ENCODE results near the gene SERPINB1. TPM values are rescaled to one million over a fixed set of nuclear protein-coding genes. Genes with fewer than 3 reads are reported as not detected.

SERPINB1 gene
- total RNA-seq, 2 experiments from 2014 or later: 1.2 to 3.5 TPM

GRCh38 chr6:2800552-2801316 is 40.9 kb downstream of the SERPINB1 start:
- POLR2A ChIA-PET: interaction anchor here (1.2 kb wide), 2 partner anchors 9 to 23 kb away, joined by 5 to 7 read pairs; no protein-coding TSS in a partner anchor
- no peaks in the 10 kb centered on the region for H3K9me2 ChIP-seq (ENCODE audit: insufficient read depth, low read length)
- no peaks in the 10 kb centered on the region for H4K20me1 ChIP-seq (ENCODE audit: insufficient read depth, low read length)
- no TSS peak for BruUV-seq (replicated peaks)
- H3K4me2 ChIP-seq (ENCODE audit: low read length): no peak overlapping the region
- H3K4me3 ChIP-seq (ENCODE audit: low read depth, low read length, poor library complexity, severe bottlenecking): no peak overlapping the region
- no peaks in the 10 kb centered on the region for H3K36me3 ChIP-seq (ENCODE audit: insufficient read depth, low read length)
- no peak overlapping the region for H2AFZ ChIP-seq (ENCODE audit: low read length)
- intact Hi-C loops (cut with micrococcal nuclease; ENCODE audit: unreplicated experiment): no loop called here
- no peaks in the 10 kb centered on the region for H3K79me2 ChIP-seq (ENCODE audit: insufficient read depth, low read depth, low read length)
- TF ChIP-seq EZH2phosphoT487 (IDR thresholded peaks at IDR 0.05; ENCODE audit: borderline replicate concordance, low read depth, low read length): no peak
- TF ChIP-seq CTCF (conservative IDR thresholded peaks at IDR 0.05; ENCODE audit: low read length): no peak
- H3K27ac ChIP-seq (ENCODE audit: low read depth, low read length, poor library complexity, severe bottlenecking): no peak overlapping the region
- no peaks in the 10 kb centered on the region for H3K9me3 ChIP-seq (ENCODE audit: low read length)
- CTCF ChIA-PET (ENCODE audit: unreplicated experiment): no interaction called here
- no peak for DNase-seq (ENCODE audit: low spot score)
- peaks cover 4% of the 10 kb centered on the region for H3K4me1 ChIP-seq (ENCODE audit: insufficient read depth, low read length, poor library complexity, severe bottlenecking)

- BruUV-seq (replicated peaks): no TSS peak
- no peaks in the 10 kb centered on the region for H3K79me2 ChIP-seq (ENCODE audit: insufficient read depth, low read depth, low read length)
- no peak for DNase-seq (ENCODE audit: low spot score)
- peaks cover 4% of the 10 kb centered on the region for H3K4me1 ChIP-seq (ENCODE audit: insufficient read depth, low read length, poor library complexity, severe bottlenecking)
- no peaks in the 10 kb centered on the region for H3K9me2 ChIP-seq (ENCODE audit: insufficient read depth, low read length)
- H4K20me1 ChIP-seq (ENCODE audit: insufficient read depth, low read length): no peaks in the 10 kb centered on the region
- intact Hi-C loops (cut with micrococcal nuclease; ENCODE audit: unreplicated experiment): no loop called here
- H2AFZ ChIP-seq (ENCODE audit: low read length): no peak overlapping the region
- ChIA-PET POLR2A (interaction anchor here (1.2 kb wide), 2 partner anchors 9 to 24 kb away, joined by 5 to 7 read pairs; no protein-coding TSS in a partner anchor), CTCF (ENCODE audit: unreplicated experiment) (no interaction called here)
- H3K4me2 ChIP-seq (ENCODE audit: low read length): no peak overlapping the region
- no peaks in the 10 kb centered on the region for H3K36me3 ChIP-seq (ENCODE audit: insufficient read depth, low read length)
- no peaks in the 10 kb centered on the region for H3K9me3 ChIP-seq (ENCODE audit: low read length)
- TF ChIP-seq EZH2phosphoT487 (IDR thresholded peaks at IDR 0.05; ENCODE audit: borderline replicate concordance, low read depth, low read length) (no peak), CTCF (conservative IDR thresholded peaks at IDR 0.05; ENCODE audit: low read length) (no peak)
- H3K4me3 ChIP-seq (ENCODE audit: low read depth, low read length, poor library complexity, severe bottlenecking): no peak overlapping the region
- H3K27ac ChIP-seq (ENCODE audit: low read depth, low read length, poor library complexity, severe bottlenecking): no peak overlapping the region
Measured at GRCh38 chr6:2799936-2800527, 41.6 kb downstream of the SERPINB1 start.

DNA sequence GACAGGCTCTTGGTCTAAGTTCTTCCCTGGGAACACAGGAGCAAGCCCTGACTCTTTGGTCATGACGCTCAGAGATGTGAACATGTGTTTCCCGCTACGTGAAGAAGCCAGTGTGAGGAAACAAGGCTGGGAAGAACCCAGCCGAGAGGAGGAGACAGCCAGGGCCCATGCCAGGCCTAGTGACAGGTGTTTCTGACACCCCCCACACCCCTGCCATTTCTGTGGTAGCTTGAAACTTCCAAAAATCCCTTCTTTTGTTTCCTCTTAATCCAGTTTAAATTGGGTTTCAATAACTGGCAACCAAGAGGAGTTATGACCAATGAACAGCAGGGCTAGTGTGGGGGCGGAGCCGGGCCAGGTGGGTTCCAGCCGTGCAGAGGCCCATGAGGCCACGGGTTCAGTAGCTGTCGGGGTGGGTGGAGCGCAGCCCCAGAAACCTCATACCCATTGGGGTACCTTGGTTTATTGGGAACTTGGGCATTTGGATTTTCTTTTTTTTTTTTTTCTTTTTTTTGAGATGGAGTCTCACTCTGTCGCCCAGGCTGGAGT is 43.0 kb downstream of the SERPINB1 start:
- Histone ChIP-seq H3K27ac (ENCODE audit: low read depth, low read length, poor library complexity, severe bottlenecking) (no peak overlapping the region), H2AFZ (ENCODE audit: low read length) (no peak overlapping the region), H3K4me2 (ENCODE audit: low read length) (no peak overlapping the region), H3K36me3 (ENCODE audit: insufficient read depth, low read length) (no peaks in the 10 kb centered on the region), H3K4me1 (ENCODE audit: insufficient read depth, low read length, poor library complexity, severe bottlenecking) (peaks cover 4% of the 10 kb centered on the region), H3K9me3 (ENCODE audit: low read length) (no peaks in the 10 kb centered on the region), H3K9me2 (ENCODE audit: insufficient read depth, low read length) (no peaks in the 10 kb centered on the region), H4K20me1 (ENCODE audit: insufficient read depth, low read length) (no peaks in the 10 kb centered on the region), H3K79me2 (ENCODE audit: insufficient read depth, low read depth, low read length) (no peaks in the 10 kb centered on the region), H3K4me3 (ENCODE audit: low read depth, low read length, poor library complexity, severe bottlenecking) (no peak overlapping the region)
- CTCF ChIA-PET (ENCODE audit: unreplicated experiment): no interaction called here
- no peak for DNase-seq (ENCODE audit: low spot score)
- BruUV-seq (replicated peaks): no TSS peak
- intact Hi-C loops (cut with micrococcal nuclease; ENCODE audit: unreplicated experiment): no loop called here
- POLR2A ChIA-PET: no interaction called here
- TF ChIP-seq CTCF (conservative IDR thresholded peaks at IDR 0.05; ENCODE audit: low read length) (no peak), EZH2phosphoT487 (IDR thresholded peaks at IDR 0.05; ENCODE audit: borderline replicate concordance, low read depth, low read length) (no peak)
